SK-N-SH treated with all-trans-retinoic acid at 6 μM for 48 hours (cell line): Measurements from ENCODE around the gene RIPOR3.

Experiments
- ARNTL ChIP-seq: fragments of 450-650 bp; formaldehyde crosslinking; IDR thresholded peaks from 2 replicates; pipeline ENCODE4 v1.5.0; 2020; ENCODE audit warnings: low read depth, mild to moderate bottlenecking, moderate library complexity, borderline replicate concordance
- CREB5 ChIP-seq: fragments of 250-450 bp; sonication (Bioruptor Pico); IDR thresholded peaks from 2 replicates; pipeline ENCODE4 v1.5.1; 2020; ENCODE audit warnings: low read depth, mild to moderate bottlenecking, moderate library complexity
- CSRNP3 ChIP-seq: fragments of 250-450 bp; sonication (Bioruptor Pico); IDR thresholded peaks from 2 replicates; pipeline ENCODE4 v1.5.1; 2021; ENCODE audit warnings: mild to moderate bottlenecking, moderate library complexity
- OSR1 ChIP-seq: fragments of 250-450 bp; sonication (Bioruptor Pico); IDR thresholded peaks from 2 replicates; pipeline ENCODE4 v1.8.0; 2022; ENCODE audit warnings: moderate library complexity, mild to moderate bottlenecking, inconsistent platforms
- PATZ1 ChIP-seq: fragments of 250-450 bp; sonication (Bioruptor Pico); IDR thresholded peaks from 2 replicates; pipeline ENCODE4 v1.8.0; 2020; ENCODE audit warnings: mild to moderate bottlenecking, moderate library complexity, borderline replicate concordance
- POU6F1 ChIP-seq: fragments of 250-450 bp; sonication (Bioruptor Pico); IDR thresholded peaks from 2 replicates; pipeline ENCODE4 v1.8.0; 2021; ENCODE audit warnings: low read depth, mild to moderate bottlenecking, moderate library complexity, borderline replicate concordance
- RARB ChIP-seq: fragments of 250-450 bp; sonication (Bioruptor Pico); IDR thresholded peaks from 2 replicates; pipeline ENCODE4 v1.8.0; 2021; ENCODE audit warnings: mild to moderate bottlenecking, moderate library complexity
- TOX ChIP-seq: fragments of 250-450 bp; sonication (Bioruptor Pico); IDR thresholded peaks from 2 replicates; pipeline ENCODE4 v1.8.0; 2021; ENCODE audit warnings: mild to moderate bottlenecking, moderate library complexity, borderline replicate concordance
- ZFP3 ChIP-seq: fragments of 250-450 bp; sonication (Bioruptor Pico); IDR thresholded peaks from 2 replicates; pipeline ENCODE4 v1.5.0; 2020; ENCODE audit warnings: mild to moderate bottlenecking, moderate library complexity
- ZNF70 ChIP-seq: fragments of 450-650 bp; formaldehyde crosslinking; IDR thresholded peaks from 2 replicates; pipeline ENCODE4 v1.5.0; 2020; ENCODE audit warnings: mild to moderate bottlenecking, moderate library complexity

- no peak for TF ChIP-seq ZNF70 (CRISPR knock-in tag)
- TF ChIP-seq TOX (CRISPR knock-in tag) = no peak
- no peak for TF ChIP-seq CREB5 (CRISPR knock-in tag)
- TF ChIP-seq PATZ1 = no peak
- TF ChIP-seq ZFP3 (CRISPR knock-in tag) = no peak
- TF ChIP-seq ARNTL (CRISPR knock-in tag) = no peak
- no peak for TF ChIP-seq RARB
- no peak for TF ChIP-seq CSRNP3 (CRISPR knock-in tag)
- TF ChIP-seq OSR1 (CRISPR knock-in tag) = no peak
- TF ChIP-seq POU6F1 = no peak
These were observed 101.0 kb downstream of the RIPOR3 start for GRCh38 chr20:50590348-50590664.
